GM23338 (cell line): Measurements from ENCODE around the gene PGS1. TPM values are rescaled to one million over a fixed set of nuclear protein-coding genes. Genes with fewer than 3 reads are reported as not detected.
A peak's percentile ranks its signal among the peaks of the same experiment; 100 is the strongest.

ENCODE experiments used
- ATAC-seq: fragments of 200-7000 bp; cut with Tn5 transposase; 3 replicates; pipeline ENCODE4 v1.9.1; 2020
- DNase-seq: peaks from one replicate; pipeline ENCODE4 v3.0.0-alpha.2; 2015; ENCODE audit warnings: low spot score
- H2AFZ ChIP-seq: fragments of 200-600 bp; sonication (generic); 2 replicates; pipeline ENCODE4 v1.8.0; 2016; ENCODE audit warnings: antibody characterized with exemption, mild to moderate bottlenecking, moderate library complexity
- H3F3A ChIP-seq: fragments of 200-600 bp; sonication (generic); replicated peaks from 2 replicates; pipeline ENCODE4 v1.8.0; 2017; ENCODE audit warnings: antibody characterized with exemption, mixed run types, low read depth
- H3K27ac ChIP-seq: fragments of 200-600 bp; sonication (generic); 2 replicates; pipeline ENCODE4 v1.6.1; 2016; ENCODE audit warnings: low read depth
- H3K27me3 ChIP-seq: fragments of 200-600 bp; sonication (generic); 2 replicates; pipeline ENCODE4 v1.8.0; 2016; ENCODE audit warnings: mild to moderate bottlenecking, mixed run types, moderate library complexity; ENCODE audit not compliant: insufficient read depth
- H3K36me3 ChIP-seq: fragments of 200-600 bp; sonication (generic); 2 replicates; pipeline ENCODE4 v1.8.0; 2016; ENCODE audit warnings: mild to moderate bottlenecking; ENCODE audit not compliant: insufficient read depth
- H3K4me1 ChIP-seq: fragments of 200-600 bp; sonication (generic); 2 replicates; pipeline ENCODE4 v1.8.0; 2016; ENCODE audit warnings: mild to moderate bottlenecking, moderate library complexity; ENCODE audit not compliant: insufficient read depth
- H3K4me2 ChIP-seq: fragments of 200-600 bp; sonication (generic); 2 replicates; pipeline ENCODE4 v1.7.1; 2017; ENCODE audit warnings: mixed run types
- H3K4me3 ChIP-seq: fragments of 200-600 bp; sonication (generic); 2 replicates; pipeline ENCODE4 v1.6.1; 2016; ENCODE audit warnings: mixed run types
- H3K79me2 ChIP-seq: fragments of 200-600 bp; sonication (generic); replicated peaks from 2 replicates; pipeline ENCODE4 v1.8.0; 2017; ENCODE audit warnings: mild to moderate bottlenecking; ENCODE audit not compliant: insufficient read depth
- H3K9me2 ChIP-seq: fragments of 200-600 bp; sonication (generic); 2 replicates; pipeline ENCODE4 v1.8.0; 2017; ENCODE audit not compliant: insufficient read depth
- H4K20me1 ChIP-seq: fragments of 200-600 bp; sonication (generic); replicated peaks from 2 replicates; pipeline ENCODE4 v1.8.0; 2017; ENCODE audit warnings: mild to moderate bottlenecking; ENCODE audit not compliant: insufficient read depth
- H3K27ac Mint-ChIP-seq: 2 replicates; pipeline ENCODE4 v1.8.0; 2020; ENCODE audit warnings: inconsistent platforms, mild to moderate bottlenecking, moderate library complexity, mixed read lengths
- H3K27me3 Mint-ChIP-seq: 3 replicates; pipeline ENCODE4 v1.8.0; 2022; ENCODE audit warnings: low read depth, mild to moderate bottlenecking, moderate library complexity, mixed read lengths, inconsistent platforms; ENCODE audit not compliant: insufficient read depth, poor library complexity
- H3K36me3 Mint-ChIP-seq: 3 replicates; pipeline ENCODE4 v1.8.0; 2021; ENCODE audit warnings: low read depth, mild to moderate bottlenecking, inconsistent platforms, moderate library complexity, mixed read lengths
- H3K4me1 Mint-ChIP-seq: 3 replicates; pipeline ENCODE4 v1.8.0; 2020; ENCODE audit warnings: mild to moderate bottlenecking, inconsistent platforms, mixed read lengths
- H3K4me3 Mint-ChIP-seq: 3 replicates; pipeline ENCODE4 v1.8.0; 2021; ENCODE audit warnings: moderate library complexity, mild to moderate bottlenecking, inconsistent platforms, mixed read lengths
- H3K9me3 Mint-ChIP-seq: 3 replicates; pipeline ENCODE4 v1.8.0; 2020; ENCODE audit warnings: moderate library complexity, mild to moderate bottlenecking, inconsistent platforms, mixed read lengths
- CREB1 ChIP-seq: fragments of 250-450 bp; sonication (Bioruptor Pico); IDR thresholded peaks from 2 replicates; pipeline ENCODE4 v1.5.0; 2020; ENCODE audit warnings: low read depth, mild to moderate bottlenecking, moderate library complexity
- CTCF ChIP-seq, 2 experiments: fragments of 200-600 bp in 1 of 2; sonication (generic) in 1 of 2; conservative IDR thresholded peaks; 2 replicates each; pipeline versions ENCODE4 v1.5.1 to v1.6.1; 2016 to 2017; ENCODE audit warnings: antibody characterized with exemption in 2 of 2, low read depth in 2 of 2, mild to moderate bottlenecking in 2 of 2, moderate library complexity in 1 of 2
- ETS1 ChIP-seq: IDR thresholded peaks from 2 replicates; pipeline ENCODE4 v1.6.1; 2016; ENCODE audit warnings: antibody characterized with exemption
- EZH2phosphoT487 ChIP-seq: fragments of 200-600 bp; sonication (generic); IDR thresholded peaks from one replicate; pipeline ENCODE4 v1.8.1; 2018; ENCODE audit warnings: antibody characterized with exemption; ENCODE audit not compliant: unreplicated experiment
- JUNB ChIP-seq: IDR thresholded peaks from one replicate; pipeline ENCODE4 v1.6.1; 2016; ENCODE audit warnings: antibody characterized with exemption; ENCODE audit not compliant: unreplicated experiment
- NANOG ChIP-seq: IDR thresholded peaks from 2 replicates; pipeline ENCODE4 v1.6.1; 2016; ENCODE audit warnings: antibody characterized with exemption, borderline replicate concordance
- STAT1 ChIP-seq: IDR thresholded peaks from one replicate; pipeline ENCODE4 v1.6.1; 2016; ENCODE audit warnings: antibody characterized with exemption; ENCODE audit not compliant: unreplicated experiment
- ZNF331 ChIP-seq: fragments of 250-450 bp; sonication (Bioruptor Pico); IDR thresholded peaks from 2 replicates; pipeline ENCODE4 v1.5.0; 2020; ENCODE audit warnings: low read depth, mild to moderate bottlenecking, moderate library complexity
- polyA plus RNA-seq: library from polyadenylated mRNA; unstranded; fragments of >200 nt; fragmentation: Nextera tagmentation; extraction: Ambion mirVana; gene quantifications from 2 replicates; pipeline ENCODE4 v1.2.1, GENCODE V29; 2016
- total RNA-seq: library from RNA; depleted of rRNA; stranded (reverse); fragments of >200 nt; shearing (Covaris generic); gene quantifications from 2 replicates; pipeline ENCODE4 v1.2.3, GENCODE V29; 2014

The PGS1 gene
- total and polyA plus RNA-seq, 2 experiments from 2014 or later, result 43.9 to 67.1 TPM

DNA sequence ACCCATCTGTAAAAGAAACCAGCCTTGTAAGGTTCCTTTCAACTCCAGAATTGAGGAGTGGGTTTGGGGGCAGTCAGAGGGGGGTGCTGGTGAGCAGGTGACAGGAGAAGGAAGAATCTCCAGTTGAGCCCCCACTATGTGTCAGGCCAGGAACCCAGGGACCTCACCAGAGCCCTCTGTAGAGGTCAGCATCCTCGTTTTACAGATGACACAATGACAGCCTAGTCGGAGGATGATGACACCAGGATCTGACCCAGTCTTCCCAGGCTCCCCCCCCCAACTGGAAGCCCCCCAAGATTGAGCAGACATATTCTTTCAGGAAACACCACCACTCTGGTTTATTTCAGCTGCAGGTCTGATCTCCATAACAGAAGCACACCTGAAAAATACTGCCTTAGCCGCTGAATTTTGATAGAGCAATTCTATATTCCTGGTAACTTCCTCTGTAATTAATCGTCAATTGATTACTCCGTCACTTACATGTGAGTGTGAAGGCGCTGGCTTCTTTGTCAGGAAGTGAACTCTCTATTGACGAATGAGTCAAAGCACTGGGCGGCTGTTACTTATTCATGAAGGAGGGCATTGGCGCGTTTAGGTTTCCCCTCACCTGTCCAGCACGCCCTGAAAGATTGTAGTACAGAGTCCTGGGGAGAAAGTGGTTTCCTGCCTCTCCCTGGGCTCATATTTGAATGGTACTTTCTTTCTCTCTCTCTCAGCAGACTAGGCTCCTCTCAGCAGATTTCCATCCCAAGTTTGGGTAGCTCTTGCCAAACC, 39.8 kb upstream of the PGS1 start:
- H3K36me3 ChIP-seq, result no peaks in the 10 kb centered on the region
- no peak for ATAC-seq
- no peak overlapping the region for H2AFZ ChIP-seq
- H3K27me3 ChIP-seq, result peaks cover 22% of the 10 kb centered on the region
- H3K4me3 ChIP-seq, result no peak overlapping the region
- peaks cover 13% of the 10 kb centered on the region; the same call in 1 of the 2 replicates for H3F3A ChIP-seq
- Mint-ChIP-seq H3K4me3 (no peak overlapping the region), H3K27ac (no peak overlapping the region), H3K36me3 (no peaks in the 10 kb centered on the region), H3K27me3 (peaks cover 27% of the 10 kb centered on the region), H3K9me3 (no peaks in the 10 kb centered on the region; the same call in 2 of the 3 replicates), H3K4me1 (peaks cover 37% of the 10 kb centered on the region)
- H3K79me2 ChIP-seq, result no peaks in the 10 kb centered on the region
- no peaks in the 10 kb centered on the region for H4K20me1 ChIP-seq
- H3K27ac ChIP-seq, result no peak overlapping the region
- TF ChIP-seq CTCF (conservative IDR thresholded peaks at IDR 0.05; ENCODE audit: low read depth in 2 of 2) (peak; percentile 8 to 31; a peak in 1 of 4 replicates), NANOG (no peak)
- H3K9me2 ChIP-seq, result no peaks in the 10 kb centered on the region
- H3K4me1 ChIP-seq, result peaks cover 24% of the 10 kb centered on the region
- DNase-seq, result no peak
- no peak overlapping the region for H3K4me2 ChIP-seq

DNA sequence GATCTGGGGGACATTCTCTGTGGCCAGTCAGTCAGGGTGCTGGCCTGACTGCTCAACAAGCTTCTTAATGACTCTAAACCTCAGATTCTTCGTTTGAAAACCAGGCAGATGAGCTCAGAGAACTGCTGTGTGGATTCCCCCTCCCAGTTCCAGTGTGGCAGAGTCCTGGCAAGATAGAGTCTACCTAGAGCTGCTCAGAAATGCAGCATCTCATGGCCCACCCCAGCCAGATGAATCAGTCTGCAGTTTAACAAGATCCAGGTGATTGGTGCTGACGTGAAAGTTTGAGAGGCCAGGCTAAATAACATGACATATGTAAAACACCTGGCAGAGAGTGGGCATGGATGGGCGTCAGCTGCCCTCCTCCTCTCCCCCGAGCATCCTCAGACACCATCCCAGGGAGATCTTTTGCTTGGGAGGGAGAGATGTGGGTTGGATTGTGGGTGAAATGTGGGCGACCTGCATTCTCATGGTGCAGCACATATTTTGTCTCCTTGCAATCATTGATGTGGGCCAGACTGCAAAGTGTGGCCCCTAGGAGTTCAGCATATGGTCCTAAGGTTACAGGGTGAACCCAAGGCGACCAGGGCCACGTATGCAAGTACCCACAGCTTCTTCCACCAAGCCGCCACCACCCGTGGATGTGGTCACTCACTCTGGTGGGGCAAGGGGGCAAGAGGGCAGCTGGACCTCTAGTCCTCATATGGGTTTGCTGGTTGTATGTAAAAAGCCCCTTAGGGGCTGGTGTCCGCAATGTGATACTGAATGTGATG, 38.1 kb upstream of the PGS1 start:
- no peaks in the 10 kb centered on the region for H4K20me1 ChIP-seq
- no peak overlapping the region for H3K4me2 ChIP-seq
- ATAC-seq, result no peak
- H3K9me3 Mint-ChIP-seq, result no peaks in the 10 kb centered on the region; the same call in 2 of the 3 replicates
- no peaks in the 10 kb centered on the region for H3K9me2 ChIP-seq
- H3F3A ChIP-seq, result 0 out of 2 replicates have a peak, but pooled peaks cover 13% of the 10 kb centered on the region
- H3K4me1 ChIP-seq, result peaks cover 20% of the 10 kb centered on the region
- H3K27ac Mint-ChIP-seq, result no peak overlapping the region
- DNase-seq, result no peak
- no peaks in the 10 kb centered on the region for H3K36me3 ChIP-seq
- peaks cover 32% of the 10 kb centered on the region for H3K4me1 Mint-ChIP-seq
- peak overlapping the region; percentile 54 for H3K4me3 Mint-ChIP-seq
- H3K4me3 ChIP-seq, result no peak overlapping the region
- H2AFZ ChIP-seq, result no peak overlapping the region
- H3K27me3 ChIP-seq, result peaks cover 22% of the 10 kb centered on the region
- no peaks in the 10 kb centered on the region for H3K79me2 ChIP-seq
- no peaks in the 10 kb centered on the region for H3K36me3 Mint-ChIP-seq
- peaks cover 27% of the 10 kb centered on the region for H3K27me3 Mint-ChIP-seq
- no peak overlapping the region for H3K27ac ChIP-seq
- TF ChIP-seq STAT1, result no peak
- TF ChIP-seq JUNB, result no peak
- no peak for TF ChIP-seq NANOG
- TF ChIP-seq CTCF (conservative IDR thresholded peaks at IDR 0.05; ENCODE audit: low read depth in 2 of 2), result no peak
- no peak for TF ChIP-seq ETS1
- no peak for TF ChIP-seq CREB1 (CRISPR knock-in tag)
- TF ChIP-seq ZNF331, result no peak
- no peak for TF ChIP-seq EZH2phosphoT487
